A673 (cell line): ENCODE measurements around the gene SLC2A6. TPM values are rescaled to one million over a fixed set of nuclear protein-coding genes. Genes with fewer than 3 reads are reported as not detected.

Source experiments
- BruUV-seq: library from RNA; stranded (reverse); fragments of 400-500 nt; replicated peaks from 2 replicates; lab custom pipeline; 2021; lab: Mats Ljungman, UMichigan
- CTCF ChIA-PET: fragments of 300-600 bp; sonication (Branson Sonifier 250); formaldehyde crosslinking; loops from one replicate; lab custom pipeline; 2022; ENCODE audit warnings: antibody characterized with exemption; lab: Charles Lee
- POLR2A ChIA-PET: fragments of 300-600 bp; sonication (Branson Sonifier 250); formaldehyde crosslinking; loops from one replicate; lab custom pipeline; 2022; ENCODE audit warnings: antibody characterized with exemption; ENCODE audit not compliant: low non-redundant PET; lab: Charles Lee
- DNase-seq: peaks from one replicate; pipeline ENCODE4 v3.0.0-alpha.2; 2015; ENCODE audit warnings: low spot score
- H3K27ac ChIP-seq: fragments of 200-600 bp; sonication (generic); 2 replicates; pipeline ENCODE4 v1.5.1; 2016; ENCODE audit warnings: mixed run types, low read depth, mild to moderate bottlenecking, mixed read lengths, antibody characterized with exemption, low read length; ENCODE audit not compliant: poor library complexity, severe bottlenecking
- H3K27me3 ChIP-seq: fragments of 200-600 bp; sonication (generic); replicated peaks from 2 replicates; pipeline ENCODE4 v1.6.1; 2017; ENCODE audit warnings: mixed run types, low read depth, mild to moderate bottlenecking, mixed read lengths, antibody characterized with exemption, low read length; ENCODE audit not compliant: insufficient read depth, poor library complexity
- H3K36me3 ChIP-seq: fragments of 200-600 bp; sonication (generic); 2 replicates; pipeline ENCODE4 v1.6.1; 2016; ENCODE audit warnings: mixed run types, mild to moderate bottlenecking, mixed read lengths, antibody characterized with exemption, low read length; ENCODE audit not compliant: insufficient read depth, poor library complexity, severe bottlenecking
- H3K4me1 ChIP-seq: fragments of 200-600 bp; sonication (generic); 2 replicates; pipeline ENCODE4 v1.6.1; 2017; ENCODE audit warnings: mixed run types, mild to moderate bottlenecking, mixed read lengths, antibody characterized with exemption, low read length; ENCODE audit not compliant: insufficient read depth, poor library complexity, severe bottlenecking
- H3K4me3 ChIP-seq: fragments of 200-600 bp; sonication (generic); 2 replicates; pipeline ENCODE4 v1.5.1; 2016; ENCODE audit warnings: low read depth, mixed run types, mild to moderate bottlenecking, mixed read lengths, low read length; ENCODE audit not compliant: poor library complexity, severe bottlenecking
- H3K9me3 ChIP-seq: fragments of 200-600 bp; sonication (generic); 2 replicates; pipeline ENCODE4 v1.6.1; 2016; ENCODE audit warnings: mixed run types, low read depth, mild to moderate bottlenecking, mixed read lengths, antibody characterized with exemption, low read length; ENCODE audit not compliant: poor library complexity, severe bottlenecking
- EZH2 ChIP-seq: fragments of 200-600 bp; sonication (generic); IDR thresholded peaks from 2 replicates; pipeline ENCODE4 v1.6.1; 2017; ENCODE audit warnings: borderline replicate concordance, low read depth, mild to moderate bottlenecking, mixed read lengths, antibody characterized with exemption, low read length; ENCODE audit not compliant: poor library complexity, severe bottlenecking
- intact Hi-C: fragments of 100-400 bp; cut with micrococcal nuclease; formaldehyde crosslinking; loops from one replicate; pipeline ENCODE4 v1.10.0; 2022; ENCODE audit not compliant: unreplicated experiment
- total RNA-seq: library from RNA; stranded (reverse); gene quantifications from 2 replicates; pipeline ENCODE4 v1.2.3, GENCODE V29; 2021
- TF ChIP-seq, protein P1 (sequence below): fragments of 300-800, 200-600 bp; sonication (generic); conservative IDR thresholded peaks from 2 replicates; pipeline ENCODE4 v1.5.1; 2017; ENCODE audit warnings: low read depth, mild to moderate bottlenecking, antibody characterized with exemption, low read length, moderate library complexity, mixed read lengths

The SLC2A6 gene
- total RNA-seq, 1 experiment from 2014 or later = 1.8 TPM

- intact Hi-C loops = no loop called here
- CTCF ChIA-PET = interaction anchor here (0.6 to 1.0 kb wide), 5 partner anchors 27 to 489 kb away, joined by 4 to 8 read pairs (median 7); no protein-coding TSS in a partner anchor
- TF ChIP-seq EZH2 = no peak
Observed at GRCh38 chr9:133459476-133460404, 19.2 kb downstream of the SLC2A6 start, which contains the start of gene CACFD1. CACFD1 (plus strand) TSS chr9:133459978; CDS start chr9:133460067, 89 bp downstream.

DNA sequence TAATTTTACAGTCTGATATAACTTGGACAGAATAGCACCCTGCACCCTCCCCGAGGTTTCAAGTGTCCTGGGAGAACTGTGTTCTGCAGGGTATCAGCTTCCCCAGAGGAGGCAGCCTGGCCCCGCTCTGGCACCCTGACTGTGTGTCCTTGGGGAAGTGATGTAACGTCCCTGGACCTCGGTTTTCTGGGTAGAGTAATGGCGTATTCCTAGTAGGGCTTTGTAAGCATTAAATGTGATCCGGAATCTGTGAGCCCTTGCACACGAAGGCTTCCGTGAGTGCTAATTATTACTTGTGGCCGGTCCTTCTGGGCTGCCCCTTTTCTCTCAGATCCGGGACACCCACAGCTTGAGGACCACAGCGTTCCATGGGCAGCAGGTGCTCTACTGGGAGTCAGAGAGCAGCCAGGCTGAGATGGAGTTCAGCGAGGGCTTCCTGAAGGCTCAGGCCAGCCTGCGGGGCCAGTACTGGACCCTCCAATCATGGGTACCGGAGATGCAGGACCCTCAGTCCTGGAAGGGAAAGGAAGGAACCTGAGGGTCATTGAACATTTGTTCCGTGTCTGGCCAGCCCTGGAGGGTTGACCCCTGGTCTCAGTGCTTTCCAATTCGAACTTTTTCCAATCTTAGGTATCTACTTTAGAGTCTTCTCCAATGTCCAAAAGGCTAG lies 20.1 kb downstream of the SLC2A6 start:
- no peaks in the 10 kb centered on the region for H3K36me3 ChIP-seq
- no peaks in the 10 kb centered on the region for H3K27me3 ChIP-seq
- ChIA-PET CTCF (interaction anchor here (0.5 to 1.0 kb wide), 2 partner anchors 28 to 325 kb away, joined by 3 to 8 read pairs; no protein-coding TSS in a partner anchor), POLR2A (no interaction called here)
- H3K9me3 ChIP-seq = no peaks in the 10 kb centered on the region
- TF ChIP-seq EZH2 = no peak
- TF ChIP-seq, protein P1, sequence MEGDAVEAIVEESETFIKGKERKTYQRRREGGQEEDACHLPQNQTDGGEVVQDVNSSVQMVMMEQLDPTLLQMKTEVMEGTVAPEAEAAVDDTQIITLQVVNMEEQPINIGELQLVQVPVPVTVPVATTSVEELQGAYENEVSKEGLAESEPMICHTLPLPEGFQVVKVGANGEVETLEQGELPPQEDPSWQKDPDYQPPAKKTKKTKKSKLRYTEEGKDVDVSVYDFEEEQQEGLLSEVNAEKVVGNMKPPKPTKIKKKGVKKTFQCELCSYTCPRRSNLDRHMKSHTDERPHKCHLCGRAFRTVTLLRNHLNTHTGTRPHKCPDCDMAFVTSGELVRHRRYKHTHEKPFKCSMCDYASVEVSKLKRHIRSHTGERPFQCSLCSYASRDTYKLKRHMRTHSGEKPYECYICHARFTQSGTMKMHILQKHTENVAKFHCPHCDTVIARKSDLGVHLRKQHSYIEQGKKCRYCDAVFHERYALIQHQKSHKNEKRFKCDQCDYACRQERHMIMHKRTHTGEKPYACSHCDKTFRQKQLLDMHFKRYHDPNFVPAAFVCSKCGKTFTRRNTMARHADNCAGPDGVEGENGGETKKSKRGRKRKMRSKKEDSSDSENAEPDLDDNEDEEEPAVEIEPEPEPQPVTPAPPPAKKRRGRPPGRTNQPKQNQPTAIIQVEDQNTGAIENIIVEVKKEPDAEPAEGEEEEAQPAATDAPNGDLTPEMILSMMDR = no peak
- no peak overlapping the region for H3K27ac ChIP-seq
- intact Hi-C loops = no loop called here
- peak overlapping the region; percentile 61 for H3K4me3 ChIP-seq
- no peak for DNase-seq
- H3K4me1 ChIP-seq = peaks cover 5% of the 10 kb centered on the region
- BruUV-seq = no TSS peak

More at GRCh38 chr9:133459476-133460404, 19.2 kb downstream of the SLC2A6 start, which contains the start of gene CACFD1:
- Histone ChIP-seq H3K27ac (peak within 1 kb of the TSS; percentile 89), H3K4me1 (peaks cover 5% of the 10 kb centered on the region), H3K27me3 (no peaks in the 10 kb centered on the region), H3K36me3 (no peaks in the 10 kb centered on the region), H3K4me3 (peak within 1 kb of the TSS; percentile 61), H3K9me3 (no peaks in the 10 kb centered on the region)
- POLR2A ChIA-PET = interaction anchor here (0.7 kb wide), 3 partner anchors 41 to 112 kb away, joined by 7 to 15 read pairs (median 11); partner anchors contain the start of gene MED22
- DNase-seq = peak; percentile 97
- no TSS peak for BruUV-seq

- Histone ChIP-seq H3K27me3 (no peaks in the 10 kb centered on the region), H3K4me1 (peaks cover 5% of the 10 kb centered on the region), H3K9me3 (no peaks in the 10 kb centered on the region), H3K36me3 (no peaks in the 10 kb centered on the region), H3K27ac (no peak overlapping the region), H3K4me3 (no peak overlapping the region)
- intact Hi-C loops = no loop called here
- no TSS peak for BruUV-seq
- DNase-seq = no peak
- TF ChIP-seq EZH2 = no peak
- TF ChIP-seq, protein P1 = no peak
- CTCF ChIA-PET = no interaction called here
- POLR2A ChIA-PET = no interaction called here
Observed at GRCh38 chr9:133457748-133458147, 21.2 kb downstream of the SLC2A6 start.
